ENCODE data around the gene PPARG. TPM values are rescaled to one million over a fixed set of nuclear protein-coding genes. Genes with fewer than 3 reads are reported as not detected.

The PPARG gene
- total RNA-seq, 2 donors from 2014 or later = 5.4 to 44.2 TPM

DNA sequence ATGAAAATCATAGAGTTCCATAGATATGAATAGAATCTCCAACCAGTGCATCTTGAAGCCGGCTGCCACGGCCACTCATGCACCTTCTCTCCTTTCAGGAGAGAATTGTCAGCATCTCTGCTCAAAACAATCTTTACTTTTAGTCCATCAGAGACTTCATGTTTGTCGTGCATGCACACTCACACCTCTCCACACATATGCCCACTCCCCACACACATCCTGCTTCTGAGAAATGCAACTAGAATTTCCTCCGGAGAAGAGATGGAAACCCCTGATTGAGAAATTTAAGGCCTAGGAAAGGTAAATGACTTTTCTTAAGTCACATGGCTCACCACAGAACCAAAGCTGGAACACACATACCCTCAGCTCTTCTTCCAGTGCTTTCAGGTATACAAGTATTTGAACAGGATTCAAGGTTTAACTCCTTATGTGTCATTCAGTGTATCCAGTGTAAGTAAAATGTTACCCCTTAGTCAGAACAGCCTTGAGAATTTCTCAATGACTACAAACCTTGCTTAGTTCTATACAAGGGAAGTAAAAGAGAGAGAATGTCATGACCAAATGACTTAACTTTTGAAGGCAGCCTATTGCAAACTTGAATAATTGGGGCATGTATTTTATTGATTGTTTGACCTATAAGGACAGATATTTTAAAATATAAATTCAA, 126.3 kb downstream of the PPARG start:
- TF ChIP-seq POLR2A (IDR thresholded peaks at IDR 0.05) = no peak
- TF ChIP-seq, protein P1, sequence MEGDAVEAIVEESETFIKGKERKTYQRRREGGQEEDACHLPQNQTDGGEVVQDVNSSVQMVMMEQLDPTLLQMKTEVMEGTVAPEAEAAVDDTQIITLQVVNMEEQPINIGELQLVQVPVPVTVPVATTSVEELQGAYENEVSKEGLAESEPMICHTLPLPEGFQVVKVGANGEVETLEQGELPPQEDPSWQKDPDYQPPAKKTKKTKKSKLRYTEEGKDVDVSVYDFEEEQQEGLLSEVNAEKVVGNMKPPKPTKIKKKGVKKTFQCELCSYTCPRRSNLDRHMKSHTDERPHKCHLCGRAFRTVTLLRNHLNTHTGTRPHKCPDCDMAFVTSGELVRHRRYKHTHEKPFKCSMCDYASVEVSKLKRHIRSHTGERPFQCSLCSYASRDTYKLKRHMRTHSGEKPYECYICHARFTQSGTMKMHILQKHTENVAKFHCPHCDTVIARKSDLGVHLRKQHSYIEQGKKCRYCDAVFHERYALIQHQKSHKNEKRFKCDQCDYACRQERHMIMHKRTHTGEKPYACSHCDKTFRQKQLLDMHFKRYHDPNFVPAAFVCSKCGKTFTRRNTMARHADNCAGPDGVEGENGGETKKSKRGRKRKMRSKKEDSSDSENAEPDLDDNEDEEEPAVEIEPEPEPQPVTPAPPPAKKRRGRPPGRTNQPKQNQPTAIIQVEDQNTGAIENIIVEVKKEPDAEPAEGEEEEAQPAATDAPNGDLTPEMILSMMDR (IDR thresholded peaks at IDR 0.05) = no peak
- Histone ChIP-seq H3K27ac (no peak overlapping the region), H3K27me3 (no peaks in the 10 kb centered on the region), H3K4me1 (peaks cover 1% of the 10 kb centered on the region), H3K9me3 (no peaks in the 10 kb centered on the region), H3K36me3 (replicated peaks in 1 of 2; ENCODE audit: insufficient read depth in 1 of 2, low read depth in 2 of 2) (no peaks in the 10 kb centered on the region), H3K4me3 (no peak overlapping the region)
- intact Hi-C loops (cut with DNase I) = no loop called here
- ATAC-seq = no peak
- WGBS, 2 donors = 72 to 75% methylated on average over 4 of the region's 4 CpGs
- DNase-seq = no peak

DNA sequence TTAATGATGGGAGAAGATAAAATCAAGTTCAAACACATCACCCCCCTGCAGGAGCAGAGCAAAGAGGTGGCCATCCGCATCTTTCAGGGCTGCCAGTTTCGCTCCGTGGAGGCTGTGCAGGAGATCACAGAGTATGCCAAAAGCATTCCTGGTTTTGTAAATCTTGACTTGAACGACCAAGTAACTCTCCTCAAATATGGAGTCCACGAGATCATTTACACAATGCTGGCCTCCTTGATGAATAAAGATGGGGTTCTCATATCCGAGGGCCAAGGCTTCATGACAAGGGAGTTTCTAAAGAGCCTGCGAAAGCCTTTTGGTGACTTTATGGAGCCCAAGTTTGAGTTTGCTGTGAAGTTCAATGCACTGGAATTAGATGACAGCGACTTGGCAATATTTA, 127.9 kb downstream of the PPARG start:
- Histone ChIP-seq H3K9me3 (no peaks in the 10 kb centered on the region), H3K4me1 (no peaks in the 10 kb centered on the region), H3K4me3 (no peak overlapping the region), H3K36me3 (replicated peaks in 1 of 2; ENCODE audit: insufficient read depth in 1 of 2, low read depth in 2 of 2) (no peaks in the 10 kb centered on the region), H3K27ac (no peak overlapping the region), H3K27me3 (no peaks in the 10 kb centered on the region)
- ATAC-seq (no peak), DNase-seq (no peak)
- WGBS, 2 donors = 71 to 76% methylated on average over 8 of the region's 8 CpGs
- intact Hi-C loops (cut with DNase I) = no loop called here
- TF ChIP-seq, protein P1 (IDR thresholded peaks at IDR 0.05) = no peak
- no peak for TF ChIP-seq POLR2A (IDR thresholded peaks at IDR 0.05)

DNA sequence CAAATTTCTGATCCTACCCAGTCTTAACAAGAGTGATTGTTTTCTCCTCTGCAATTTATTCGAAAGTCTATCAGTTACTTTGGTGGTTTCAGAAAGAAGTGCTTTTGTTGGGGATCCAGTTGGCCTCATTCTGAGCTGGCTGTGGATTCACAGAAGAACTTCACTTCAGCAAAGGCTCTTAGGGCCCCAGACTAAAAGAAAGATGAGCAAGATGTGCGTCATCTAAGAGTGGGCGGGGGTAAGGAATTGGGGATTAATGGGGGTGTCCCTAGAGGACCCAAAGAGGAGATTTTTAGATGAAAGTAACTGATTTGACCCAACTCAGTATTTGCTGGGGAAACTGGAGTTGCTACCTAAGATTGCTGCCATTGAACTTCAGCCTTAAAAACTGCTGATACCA, 131.5 kb downstream of the PPARG start:
- ATAC-seq = no peak
- Histone ChIP-seq H3K4me1 (peaks cover 9% of the 10 kb centered on the region), H3K27ac (no peak overlapping the region), H3K27me3 (no peaks in the 10 kb centered on the region), H3K4me3 (no peak overlapping the region), H3K36me3 (replicated peaks in 1 of 2; ENCODE audit: insufficient read depth in 1 of 2, low read depth in 2 of 2) (no peaks in the 10 kb centered on the region), H3K9me3 (no peaks in the 10 kb centered on the region)
- no peak for DNase-seq
- 75 to 82% methylated on average over 3 of the region's 3 CpGs for WGBS, 2 donors
- TF ChIP-seq, protein P1 (IDR thresholded peaks at IDR 0.05) = no peak
- TF ChIP-seq POLR2A (IDR thresholded peaks at IDR 0.05) = no peak
- intact Hi-C loops (cut with DNase I) = no loop called here

DNA sequence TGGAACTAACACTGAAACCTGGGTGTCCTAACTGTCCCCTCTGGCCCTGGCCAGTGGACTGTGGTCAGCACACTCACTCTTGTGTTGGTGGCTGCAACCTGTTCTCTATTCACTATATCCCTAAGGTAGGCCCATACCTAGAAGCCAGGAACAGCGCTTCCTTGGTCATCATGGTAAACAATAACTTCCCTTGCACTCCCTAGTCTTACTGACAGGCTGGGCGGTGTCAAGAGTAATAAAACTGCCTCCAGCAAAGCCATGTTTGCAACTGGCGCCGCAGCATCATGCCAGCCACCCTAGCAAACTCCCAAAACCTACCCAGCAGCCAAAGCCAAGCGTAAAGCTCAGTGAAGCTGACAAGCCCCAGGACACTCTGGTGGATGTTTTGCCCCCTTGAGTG, 132.3 kb downstream of the PPARG start:
- no peak overlapping the region for H3K4me3 ChIP-seq
- DNase-seq (no peak), ATAC-seq (no peak)
- TF ChIP-seq, protein P1 (IDR thresholded peaks at IDR 0.05) = no peak
- H3K4me1 ChIP-seq = peaks cover 9% of the 10 kb centered on the region
- 83 to 92% methylated on average over 5 of the region's 5 CpGs for WGBS, 2 donors
- H3K27me3 ChIP-seq = no peaks in the 10 kb centered on the region
- H3K36me3 ChIP-seq (replicated peaks in 1 of 2; ENCODE audit: insufficient read depth in 1 of 2, low read depth in 2 of 2) = no peaks in the 10 kb centered on the region
- H3K27ac ChIP-seq = no peak overlapping the region
- no peaks in the 10 kb centered on the region for H3K9me3 ChIP-seq
- intact Hi-C loops (cut with DNase I) = no loop called here

GRCh38 chr3:12423131-12423530, 134.3 kb downstream of the PPARG start:
- DNase-seq = no peak
- 56 to 74% methylated on average over 4 of the region's 4 CpGs for WGBS, 2 donors
- Histone ChIP-seq H3K36me3 (replicated peaks in 1 of 2; ENCODE audit: insufficient read depth in 1 of 2, low read depth in 2 of 2) (no peaks in the 10 kb centered on the region), H3K27ac (no peak overlapping the region), H3K9me3 (no peaks in the 10 kb centered on the region), H3K27me3 (no peaks in the 10 kb centered on the region), H3K4me1 (peaks cover 9% of the 10 kb centered on the region), H3K4me3 (no peak overlapping the region)
- ATAC-seq = no peak
- TF ChIP-seq, protein P1 (IDR thresholded peaks at IDR 0.05) = no peak
- TF ChIP-seq POLR2A (IDR thresholded peaks at IDR 0.05) = no peak
- intact Hi-C loops (cut with DNase I) = no loop called here

Measured in body of pancreas (tissue), 4 donors.